ENCODE measurements around the gene COX7A2L. TPM values are rescaled to one million over a fixed set of nuclear protein-coding genes. Genes with fewer than 3 reads are reported as not detected.
A peak's percentile ranks its signal among the peaks of the same experiment; 100 is the strongest.
"Not testable (repeated sequence)": the region's sequence is repeated elsewhere in the genome, so short reads cannot be mapped to it uniquely, and the experiment has no call there.

Gene COX7A2L
- total and polyA plus RNA-seq, 4 donors = 136 to 178 (median 149) TPM

GRCh38 chr2:42386682-42387081 lies 25.7 kb upstream of the COX7A2L start:
- no peaks in the 10 kb centered on the region for H3K36me3 ChIP-seq (ENCODE audit: control insufficient read depth, insufficient read depth, low read length)
- DNase-seq (ENCODE audit: low read depth in 4 of 6, low spot score in 6 of 6) = no peak
- 100% methylated on average over 2 of the region's 5 CpGs for WGBS (ENCODE audit: insufficient coverage)
- H3K27me3 ChIP-seq (ENCODE audit: control insufficient read depth, insufficient read depth, low read length) = no peaks in the 10 kb centered on the region
- peaks cover 7% of the 10 kb centered on the region for H3K4me1 ChIP-seq (ENCODE audit: control insufficient read depth, insufficient read depth, low read length)
- H3K4me3 ChIP-seq (ENCODE audit: low read depth, low read length) = no peak overlapping the region
- no peaks in the 10 kb centered on the region for H3K9me3 ChIP-seq (ENCODE audit: control insufficient read depth, insufficient read depth, low read length)
- H3K27ac ChIP-seq (ENCODE audit: low read depth, low read length) = no peak overlapping the region

DNA sequence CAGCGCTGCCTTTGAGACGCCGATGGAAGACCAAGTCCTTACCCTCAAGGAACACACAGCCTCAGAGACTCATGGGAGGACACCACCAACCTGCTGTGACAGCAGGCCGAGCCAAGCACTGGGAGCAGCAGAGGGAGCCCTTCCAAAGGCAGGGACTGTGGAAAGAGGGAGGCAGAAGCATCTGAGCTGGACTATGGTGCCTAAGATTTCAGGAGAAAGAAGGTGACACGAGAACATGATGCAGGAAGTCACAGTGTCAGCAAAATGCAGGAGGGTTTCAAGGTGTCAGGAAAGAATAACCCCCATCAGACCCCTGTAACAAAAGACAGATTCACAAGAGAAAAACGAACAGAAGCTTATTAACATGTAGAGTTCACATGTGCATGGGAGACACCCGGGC lies 24.2 kb upstream of the COX7A2L start:
- Histone ChIP-seq H3K27ac (ENCODE audit: low read depth, low read length) (no peak overlapping the region), H3K9me3 (ENCODE audit: control insufficient read depth, insufficient read depth, low read length) (no peaks in the 10 kb centered on the region), H3K4me1 (ENCODE audit: control insufficient read depth, insufficient read depth, low read length) (peaks cover 7% of the 10 kb centered on the region), H3K4me3 (ENCODE audit: low read depth, low read length) (no peak overlapping the region), H3K36me3 (ENCODE audit: control insufficient read depth, insufficient read depth, low read length) (no peaks in the 10 kb centered on the region), H3K27me3 (ENCODE audit: control insufficient read depth, insufficient read depth, low read length) (no peaks in the 10 kb centered on the region)
- DNase-seq (ENCODE audit: low read depth in 4 of 6, low spot score in 6 of 6) = peak in 1 of 6 donors; percentile 42
- 14% methylated on average over 1 of the region's 7 CpGs for WGBS (ENCODE audit: insufficient coverage)

DNA sequence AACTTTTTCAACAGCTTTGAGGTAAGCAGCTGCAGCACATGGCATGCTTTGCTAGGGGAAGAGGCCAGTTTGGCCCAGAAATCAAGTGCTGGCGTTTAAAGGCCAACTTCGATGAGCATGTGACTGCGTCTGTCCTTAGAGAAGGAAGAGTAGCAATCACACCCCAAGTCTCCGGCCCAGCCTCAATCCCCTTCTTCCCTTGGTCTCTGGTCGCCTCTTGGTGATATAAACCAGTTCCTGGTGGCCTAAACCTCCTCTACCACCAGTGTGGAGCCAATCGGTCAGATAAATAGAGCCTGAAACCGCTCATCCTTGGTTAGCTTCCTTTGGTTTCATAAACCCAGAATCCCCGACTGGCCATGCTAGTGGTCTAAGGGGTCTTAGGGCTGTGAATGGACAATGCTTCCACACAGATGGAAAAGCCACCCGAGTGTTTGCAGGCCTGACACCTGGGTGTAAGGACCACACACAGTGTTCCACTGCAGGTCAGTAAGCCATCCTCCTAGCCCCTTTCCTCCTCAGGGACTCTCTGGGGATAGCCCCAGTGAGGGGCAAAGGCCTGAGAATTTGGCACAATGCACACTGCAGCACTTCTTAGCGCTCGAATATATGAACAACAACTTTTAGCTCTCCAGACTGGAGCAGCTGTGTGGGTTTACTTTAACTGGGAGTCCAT lies 23.0 kb upstream of the COX7A2L start:
- H3K4me1 ChIP-seq (ENCODE audit: control insufficient read depth, insufficient read depth, low read length) = peaks cover 7% of the 10 kb centered on the region
- DNase-seq (ENCODE audit: low read depth in 4 of 6, low spot score in 6 of 6) = no peak
- no peaks in the 10 kb centered on the region for H3K27me3 ChIP-seq (ENCODE audit: control insufficient read depth, insufficient read depth, low read length)
- H3K9me3 ChIP-seq (ENCODE audit: control insufficient read depth, insufficient read depth, low read length) = no peaks in the 10 kb centered on the region
- 87% methylated on average over 7 of the region's 11 CpGs for WGBS (ENCODE audit: insufficient coverage)
- no peak overlapping the region for H3K27ac ChIP-seq (ENCODE audit: low read depth, low read length)
- H3K4me3 ChIP-seq (ENCODE audit: low read depth, low read length) = no peak overlapping the region
- no peaks in the 10 kb centered on the region for H3K36me3 ChIP-seq (ENCODE audit: control insufficient read depth, insufficient read depth, low read length)

DNA sequence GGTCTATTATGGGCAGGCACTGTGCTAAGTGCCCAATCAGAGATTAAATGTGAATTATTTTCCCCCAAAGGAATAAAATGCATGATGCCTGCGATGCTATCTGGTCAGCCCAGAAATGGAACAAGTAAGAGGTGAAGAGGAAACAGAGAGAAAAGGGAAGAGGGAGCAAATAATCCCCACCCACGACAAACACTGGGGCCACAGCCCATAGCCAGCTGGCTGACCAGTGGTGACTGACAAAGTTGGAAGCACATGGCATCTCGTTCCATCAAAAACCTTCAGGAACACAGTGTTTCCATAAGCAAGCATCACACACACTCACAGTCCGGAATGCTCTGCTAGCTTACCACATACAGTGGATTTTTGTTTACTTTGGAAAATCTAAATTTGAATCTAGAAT lies 21.1 kb upstream of the COX7A2L start:
- H3K4me3 ChIP-seq (ENCODE audit: low read depth, low read length) = no peak overlapping the region
- no peak for DNase-seq (ENCODE audit: low read depth in 4 of 6, low spot score in 6 of 6)
- H3K27me3 ChIP-seq (ENCODE audit: control insufficient read depth, insufficient read depth, low read length) = no peaks in the 10 kb centered on the region
- H3K36me3 ChIP-seq (ENCODE audit: control insufficient read depth, insufficient read depth, low read length) = no peaks in the 10 kb centered on the region
- no peak overlapping the region for H3K27ac ChIP-seq (ENCODE audit: low read depth, low read length)
- H3K4me1 ChIP-seq (ENCODE audit: control insufficient read depth, insufficient read depth, low read length) = peaks cover 7% of the 10 kb centered on the region
- H3K9me3 ChIP-seq (ENCODE audit: control insufficient read depth, insufficient read depth, low read length) = no peaks in the 10 kb centered on the region
- 73% methylated on average over 2 of the region's 4 CpGs for WGBS (ENCODE audit: insufficient coverage)

DNA sequence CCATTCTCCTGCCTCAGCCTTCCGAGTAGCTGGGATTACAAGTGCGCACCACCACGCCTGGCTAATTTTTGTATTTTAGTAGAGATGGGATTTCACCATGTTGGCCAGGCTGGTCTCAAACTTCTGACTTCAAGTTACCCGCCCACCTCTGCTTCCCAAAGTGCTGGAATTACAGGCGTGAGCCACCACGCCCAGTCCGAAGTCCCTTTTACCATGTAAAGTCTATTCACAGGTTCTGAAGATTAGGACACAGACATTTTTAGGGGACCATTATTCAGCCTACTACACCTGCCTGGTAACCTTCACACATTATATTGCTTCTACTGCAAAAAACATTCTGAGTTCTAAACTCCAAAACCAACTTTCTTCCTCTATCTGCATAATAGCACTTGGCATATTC lies 19.0 kb upstream of the COX7A2L start:
- WGBS (ENCODE audit: insufficient coverage) = 98% methylated on average over 4 of the region's 7 CpGs
- not testable (repeated sequence) for H3K4me1 ChIP-seq (ENCODE audit: control insufficient read depth, insufficient read depth, low read length); H3K4me3 ChIP-seq (ENCODE audit: low read depth, low read length); DNase-seq (ENCODE audit: low read depth in 4 of 6, low spot score in 6 of 6); H3K27ac ChIP-seq (ENCODE audit: low read depth, low read length); H3K36me3 ChIP-seq (ENCODE audit: control insufficient read depth, insufficient read depth, low read length); H3K27me3 ChIP-seq (ENCODE audit: control insufficient read depth, insufficient read depth, low read length); H3K9me3 ChIP-seq (ENCODE audit: control insufficient read depth, insufficient read depth, low read length)

DNA sequence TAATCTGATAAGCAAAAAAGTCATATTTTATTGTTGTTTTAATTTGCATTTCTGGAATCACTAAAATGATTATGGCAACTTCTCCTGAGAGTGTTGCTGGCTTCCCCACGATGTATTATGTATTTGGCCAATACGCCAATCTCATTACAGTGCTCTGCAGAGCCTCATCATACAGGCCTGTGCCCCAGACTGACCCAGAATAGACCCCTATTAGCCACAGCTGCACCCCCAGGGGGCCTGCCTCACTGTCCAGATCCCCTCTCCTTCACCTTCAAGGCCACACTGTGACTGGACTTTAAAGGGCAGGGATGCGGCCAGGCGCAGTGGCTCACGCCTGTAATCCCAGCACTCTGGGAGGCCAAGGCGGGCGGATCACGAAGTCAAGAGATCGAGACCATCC lies 17.4 kb upstream of the COX7A2L start:
- H3K4me3 ChIP-seq (ENCODE audit: low read depth, low read length) = no peak overlapping the region
- no peaks in the 10 kb centered on the region for H3K27me3 ChIP-seq (ENCODE audit: control insufficient read depth, insufficient read depth, low read length)
- H3K9me3 ChIP-seq (ENCODE audit: control insufficient read depth, insufficient read depth, low read length) = no peaks in the 10 kb centered on the region
- no peak overlapping the region for H3K27ac ChIP-seq (ENCODE audit: low read depth, low read length)
- no peaks in the 10 kb centered on the region for H3K4me1 ChIP-seq (ENCODE audit: control insufficient read depth, insufficient read depth, low read length)
- no peaks in the 10 kb centered on the region for H3K36me3 ChIP-seq (ENCODE audit: control insufficient read depth, insufficient read depth, low read length)
- 76% methylated on average over 2 of the region's 9 CpGs for WGBS (ENCODE audit: insufficient coverage)
- DNase-seq (ENCODE audit: low read depth in 4 of 6, low spot score in 6 of 6) = no peak

GRCh38 chr2:42376758-42377157 lies 15.7 kb upstream of the COX7A2L start:
- Histone ChIP-seq H3K27ac (ENCODE audit: low read depth, low read length) (no peak overlapping the region), H3K27me3 (ENCODE audit: control insufficient read depth, insufficient read depth, low read length) (no peaks in the 10 kb centered on the region), H3K4me1 (ENCODE audit: control insufficient read depth, insufficient read depth, low read length) (peaks cover 3% of the 10 kb centered on the region), H3K36me3 (ENCODE audit: control insufficient read depth, insufficient read depth, low read length) (no peaks in the 10 kb centered on the region), H3K4me3 (ENCODE audit: low read depth, low read length) (no peak overlapping the region), H3K9me3 (ENCODE audit: control insufficient read depth, insufficient read depth, low read length) (no peaks in the 10 kb centered on the region)
- no peak for DNase-seq (ENCODE audit: low read depth in 4 of 6, low spot score in 6 of 6)
- 94% methylated on average over 3 of the region's 7 CpGs for WGBS (ENCODE audit: insufficient coverage)

DNA sequence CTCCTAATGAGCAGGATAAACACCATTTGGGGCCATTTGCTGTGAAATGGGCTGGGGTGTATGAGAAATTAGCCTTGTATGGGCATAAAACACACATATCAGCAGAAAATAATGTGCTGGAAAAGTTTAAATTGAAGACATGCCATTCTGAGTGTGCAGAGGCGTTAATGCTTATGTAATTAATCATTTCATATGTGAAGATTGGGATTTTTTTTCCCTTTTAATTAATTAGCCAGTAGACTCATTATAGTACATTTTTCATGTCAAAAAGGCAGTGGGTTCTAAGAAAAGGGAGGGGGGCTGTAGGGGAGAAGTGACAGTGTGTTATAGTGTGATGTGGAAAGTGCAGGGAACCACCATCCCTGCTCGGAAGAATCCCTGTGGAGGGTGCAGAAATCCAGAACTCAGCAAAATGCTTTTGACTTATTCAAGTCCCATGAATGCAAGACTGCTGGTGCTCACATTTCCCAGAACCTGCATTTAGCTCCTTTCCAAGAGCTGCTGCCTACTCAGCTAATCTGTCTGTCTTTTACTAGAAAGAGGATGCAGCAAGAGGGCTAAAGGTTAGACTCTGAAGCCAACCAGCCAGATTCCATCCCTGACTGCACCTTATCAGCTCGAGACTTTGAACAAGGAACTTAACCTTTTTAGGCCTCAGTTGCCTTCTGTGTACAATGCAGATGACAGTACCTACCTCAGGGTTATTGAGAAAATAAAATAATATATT lies 11.6 kb upstream of the COX7A2L start:
- Histone ChIP-seq H3K36me3 (ENCODE audit: control insufficient read depth, insufficient read depth, low read length) (no peaks in the 10 kb centered on the region), H3K4me1 (ENCODE audit: control insufficient read depth, insufficient read depth, low read length) (peaks cover 3% of the 10 kb centered on the region), H3K4me3 (ENCODE audit: low read depth, low read length) (no peak overlapping the region), H3K27me3 (ENCODE audit: control insufficient read depth, insufficient read depth, low read length) (no peaks in the 10 kb centered on the region), H3K27ac (ENCODE audit: low read depth, low read length) (no peak overlapping the region), H3K9me3 (ENCODE audit: control insufficient read depth, insufficient read depth, low read length) (no peaks in the 10 kb centered on the region)
- DNase-seq (ENCODE audit: low read depth in 4 of 6, low spot score in 6 of 6) = peak in 1 of 6 donors; percentile 19
- no CpG with 5 or more reads among the region's 3 CpGs for whole genome bisulfite sequencing (ENCODE audit: insufficient coverage)

DNA sequence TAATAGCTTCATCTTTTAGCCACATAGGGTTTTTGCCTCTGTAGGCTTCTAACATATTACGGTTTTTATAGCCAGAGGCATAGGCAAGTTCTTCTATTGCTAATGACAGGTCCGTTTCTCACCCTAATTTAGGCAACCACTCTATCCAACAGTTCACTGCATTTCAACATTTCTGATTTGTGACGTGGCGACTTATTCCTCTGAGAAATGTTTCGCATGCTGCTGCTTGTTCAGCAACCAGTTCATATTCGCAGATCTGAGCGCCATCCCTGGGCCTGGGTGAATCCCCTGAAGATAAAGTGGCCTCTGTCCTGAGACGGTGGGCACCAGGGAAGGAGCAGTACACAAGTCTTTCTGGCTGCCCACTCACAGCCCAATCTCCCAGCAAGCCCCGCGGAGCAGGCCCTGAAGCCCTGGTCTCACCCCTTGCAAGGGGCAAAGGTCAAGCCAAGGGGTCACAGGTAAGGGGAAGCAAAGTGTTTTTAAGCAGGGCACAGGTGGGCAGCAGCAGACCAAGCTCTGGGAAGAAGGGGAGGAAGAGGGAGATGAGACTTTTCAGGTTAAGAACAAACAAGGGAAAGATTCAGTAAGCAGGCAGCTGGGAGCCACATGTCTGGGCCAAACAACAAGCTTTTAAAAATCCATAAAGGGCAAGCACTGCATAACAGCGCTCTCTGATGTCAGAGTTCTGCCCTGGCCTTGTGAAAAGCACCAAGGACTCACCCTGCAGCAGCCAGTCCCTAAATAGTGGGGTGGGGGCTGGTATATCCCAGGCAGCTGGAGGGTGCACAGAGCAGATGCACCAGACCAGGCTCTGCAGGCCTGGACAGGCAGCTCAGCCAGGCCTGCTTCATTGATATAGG lies 10.8 kb upstream of the COX7A2L start:
- H3K27me3 ChIP-seq (ENCODE audit: control insufficient read depth, insufficient read depth, low read length) = no peaks in the 10 kb centered on the region
- H3K4me1 ChIP-seq (ENCODE audit: control insufficient read depth, insufficient read depth, low read length) = peaks cover 3% of the 10 kb centered on the region
- no peaks in the 10 kb centered on the region for H3K9me3 ChIP-seq (ENCODE audit: control insufficient read depth, insufficient read depth, low read length)
- WGBS (ENCODE audit: insufficient coverage) = 76% methylated on average over 11 of the region's 11 CpGs
- no peak overlapping the region for H3K27ac ChIP-seq (ENCODE audit: low read depth, low read length)
- DNase-seq (ENCODE audit: low read depth in 4 of 6, low spot score in 6 of 6) = peak in 1 of 6 donors; percentile 55
- no peak overlapping the region for H3K4me3 ChIP-seq (ENCODE audit: low read depth, low read length)
- H3K36me3 ChIP-seq (ENCODE audit: control insufficient read depth, insufficient read depth, low read length) = no peaks in the 10 kb centered on the region
